GM15510 (cell line): ENCODE results near the gene NR1D2.

Source experiments
- POLR2A ChIP-seq: IDR thresholded peaks from 3 replicates; pipeline ENCODE4 v1.6.1; 2011; ENCODE audit warnings: borderline replicate concordance; ENCODE audit not compliant: insufficient read length; ENCODE audit errors: extremely low read depth

The NR1D2 gene

DNA sequence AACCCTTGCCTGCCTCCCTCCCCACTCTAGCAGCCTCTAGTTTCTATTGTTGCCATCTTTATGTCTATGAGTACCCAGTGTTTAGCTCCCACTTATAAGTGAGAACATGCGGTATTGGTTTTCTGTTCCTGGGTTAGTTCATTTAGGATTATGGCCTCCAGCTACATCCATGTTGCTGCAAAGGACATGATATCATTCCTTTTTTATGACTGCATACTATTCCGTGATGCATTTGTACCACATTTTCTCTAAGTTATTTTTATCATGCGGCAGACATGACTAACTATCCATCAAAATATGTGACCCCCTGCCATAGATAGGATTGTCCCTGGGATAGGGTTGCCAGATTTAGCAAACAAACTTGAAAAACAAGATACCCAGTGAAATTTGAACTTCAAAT is 58.4 kb downstream of the NR1D2 start:
- no peak for TF ChIP-seq POLR2A

DNA sequence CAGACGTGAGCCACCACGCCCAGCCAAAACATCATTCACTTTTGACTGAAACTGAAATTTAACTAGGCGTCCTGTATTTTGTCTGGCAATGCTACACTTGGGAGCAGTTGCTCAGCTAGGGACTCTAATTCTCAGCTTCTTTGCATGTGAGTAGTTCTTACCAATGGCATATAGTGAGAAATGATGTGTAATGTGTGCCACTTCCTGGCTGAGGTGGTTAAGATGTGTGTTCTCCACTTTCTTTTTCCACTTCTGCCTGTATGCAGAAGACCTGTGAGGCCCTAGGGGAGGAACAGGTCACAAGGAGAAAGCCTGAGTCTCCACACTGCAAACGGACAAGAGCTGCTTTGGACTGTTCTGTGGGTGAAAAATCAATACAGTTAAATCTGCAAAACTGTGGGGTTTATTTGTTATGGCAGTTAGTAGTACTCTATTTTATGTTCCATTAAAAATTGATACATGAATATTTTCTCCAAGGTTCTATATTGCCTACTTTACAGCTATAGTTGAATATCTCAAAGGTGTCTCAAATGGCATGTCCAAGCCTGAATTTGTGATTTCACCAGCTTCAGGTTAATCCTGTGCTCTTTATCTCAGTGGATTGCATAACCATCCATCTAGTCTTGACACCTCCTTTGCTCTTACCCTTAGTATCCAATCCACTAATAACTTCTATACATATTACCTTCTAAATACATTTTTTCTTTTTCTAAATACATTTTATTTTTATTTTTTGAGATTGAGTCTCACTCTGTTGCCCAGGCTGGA is 59.3 kb downstream of the NR1D2 start:
- no peak for TF ChIP-seq POLR2A

DNA sequence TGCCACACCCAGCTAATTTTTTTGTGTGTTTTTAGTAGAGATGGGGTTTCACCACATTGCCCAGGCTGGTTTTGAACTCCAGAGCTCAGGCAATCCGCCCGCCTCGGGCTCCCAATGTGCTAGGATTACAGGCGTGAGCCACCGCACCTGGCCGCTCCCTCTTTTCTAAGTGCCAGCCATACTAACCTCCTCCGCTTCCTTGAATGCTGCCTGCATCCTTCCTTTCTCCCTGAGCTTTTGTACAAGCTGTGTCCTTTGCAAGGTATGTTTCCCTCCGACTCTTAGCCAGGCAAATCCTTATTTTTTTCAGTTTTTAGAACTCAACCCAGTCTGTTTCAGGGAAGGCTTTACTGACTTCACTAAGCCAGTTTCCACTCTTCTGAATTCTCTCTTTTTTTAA is 60.6 kb downstream of the NR1D2 start:
- no peak for TF ChIP-seq POLR2A

GRCh38 chr3:24012589-24013269 is 67.6 kb downstream of the NR1D2 start:
- TF ChIP-seq POLR2A, result no peak

DNA sequence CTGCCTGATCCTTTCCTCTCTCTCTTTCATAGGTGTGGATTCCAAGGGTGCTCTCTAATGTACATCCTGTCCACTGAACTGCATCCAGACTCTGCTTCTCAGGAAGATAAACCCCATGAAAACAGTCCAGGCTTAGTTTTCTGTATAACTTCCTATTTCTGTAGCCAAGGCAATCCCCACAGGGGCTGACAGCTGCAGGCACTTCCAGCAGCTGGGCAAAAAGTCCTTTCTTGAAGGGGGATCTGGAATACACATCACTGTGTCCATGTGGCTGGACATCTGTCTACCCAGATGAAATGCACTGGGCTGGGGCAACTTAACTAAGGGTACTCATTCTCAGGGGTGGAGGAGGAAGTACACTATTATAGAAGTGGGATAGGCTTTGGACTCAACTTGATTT is 72.2 kb downstream of the NR1D2 start:
- no peak for TF ChIP-seq POLR2A

DNA sequence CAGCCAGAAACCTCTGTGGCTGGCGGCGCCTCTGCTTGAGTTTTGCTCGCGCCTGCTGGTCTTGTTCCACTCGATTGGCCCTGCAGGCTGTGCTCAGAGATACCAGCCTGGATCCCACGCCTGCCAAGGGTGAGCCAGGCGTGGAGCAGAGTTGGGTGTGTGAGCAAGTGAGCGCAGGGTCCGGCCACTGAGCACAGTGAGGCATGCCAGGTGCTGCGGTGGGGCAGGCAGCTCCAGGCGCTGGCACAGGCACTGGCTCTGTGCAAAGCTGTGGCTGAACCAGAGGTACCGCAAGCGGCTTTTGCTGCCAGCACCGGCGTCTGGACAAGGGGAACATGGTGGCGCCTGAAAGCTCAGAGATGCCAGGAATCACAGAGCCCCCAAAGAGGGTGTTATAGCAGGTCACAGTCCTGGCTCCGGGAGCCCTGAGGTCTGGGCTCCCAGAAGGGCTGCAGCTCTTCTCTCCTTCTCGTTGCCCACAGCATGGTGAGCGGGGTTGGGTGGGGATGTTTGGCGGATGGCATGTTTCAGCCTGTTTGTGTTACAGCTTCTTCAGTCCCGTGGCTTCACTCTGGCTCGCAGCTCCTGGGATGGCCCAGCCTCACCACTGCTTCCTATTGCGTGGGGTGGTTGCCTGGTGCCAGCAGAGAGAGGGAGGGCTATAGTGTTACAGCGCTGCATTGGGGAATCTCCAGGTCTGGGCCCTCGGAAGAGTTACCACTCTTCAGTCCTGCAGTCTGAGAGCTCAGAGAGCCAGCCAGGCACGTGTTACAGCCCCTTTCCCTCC is 73.9 kb downstream of the NR1D2 start:
- TF ChIP-seq POLR2A, result no peak

DNA sequence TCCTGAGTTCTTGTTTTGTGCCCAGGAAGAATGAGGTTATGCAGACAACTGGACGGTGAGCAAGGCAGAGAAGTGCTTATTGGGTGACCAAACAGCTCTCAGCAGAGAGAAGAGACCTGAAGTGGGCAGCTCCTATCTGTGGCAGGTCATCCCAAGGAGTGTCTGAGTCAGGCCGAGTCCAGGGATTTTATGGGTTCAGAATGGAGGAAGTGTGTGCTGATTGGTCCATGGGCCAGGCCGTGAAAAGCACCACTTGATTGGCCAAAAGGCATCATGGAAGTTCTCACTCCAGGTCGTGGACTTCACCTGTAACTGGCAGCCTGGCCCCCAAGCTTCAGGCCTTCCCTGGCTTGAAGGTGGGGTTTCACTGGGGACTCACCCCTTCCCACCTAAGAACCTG is 74.5 kb downstream of the NR1D2 start:
- no peak for TF ChIP-seq POLR2A

- no peak for TF ChIP-seq POLR2A
Observed at GRCh38 chr3:24020036-24020691, 75.1 kb downstream of the NR1D2 start.

GRCh38 chr3:24023197-24023596 is 78.1 kb downstream of the NR1D2 start:
- TF ChIP-seq POLR2A, result no peak

GRCh38 chr3:24025805-24026204 is 80.7 kb downstream of the NR1D2 start:
- TF ChIP-seq POLR2A, result no peak

GRCh38 chr3:24027946-24028345 is 82.9 kb downstream of the NR1D2 start:
- TF ChIP-seq POLR2A, result no peak
